Glutamatergic neuron (in vitro differentiated cells): Measurements from ENCODE around the gene DISP2. TPM values are rescaled to one million over a fixed set of nuclear protein-coding genes. Genes with fewer than 3 reads are reported as not detected.
A peak's percentile ranks its signal among the peaks of the same experiment; 100 is the strongest.

ENCODE experiments used
- DNase-seq: peaks from one replicate; pipeline ENCODE4 v3.0.0; 2022
- H3K27ac Mint-ChIP-seq: one replicate; pipeline ENCODE4 v1.8.0; 2020; ENCODE audit warnings: mild to moderate bottlenecking, mixed read lengths, inconsistent platforms; ENCODE audit not compliant: unreplicated experiment
- H3K27me3 Mint-ChIP-seq: one replicate; pipeline ENCODE4 v1.8.0; 2020; ENCODE audit warnings: mild to moderate bottlenecking, moderate library complexity, mixed read lengths, inconsistent platforms; ENCODE audit not compliant: unreplicated experiment
- H3K36me3 Mint-ChIP-seq: one replicate; pipeline ENCODE4 v1.8.0; 2020; ENCODE audit warnings: mild to moderate bottlenecking, mixed read lengths, inconsistent platforms; ENCODE audit not compliant: unreplicated experiment
- H3K4me1 Mint-ChIP-seq: one replicate; pipeline ENCODE4 v1.8.0; 2020; ENCODE audit warnings: mild to moderate bottlenecking, low read depth, mixed read lengths, inconsistent platforms; ENCODE audit not compliant: unreplicated experiment
- H3K4me3 Mint-ChIP-seq: one replicate; pipeline ENCODE4 v1.8.0; 2020; ENCODE audit warnings: mild to moderate bottlenecking, mixed read lengths, inconsistent platforms; ENCODE audit not compliant: unreplicated experiment
- H3K9me3 Mint-ChIP-seq: one replicate; pipeline ENCODE4 v1.8.0; 2020; ENCODE audit warnings: mild to moderate bottlenecking, moderate library complexity, mixed read lengths, inconsistent platforms; ENCODE audit not compliant: unreplicated experiment
- CTCF ChIP-seq: fragments of 200-600 bp; sonication (generic); IDR thresholded peaks from one replicate; pipeline ENCODE4 v1.5.0; 2021; ENCODE audit not compliant: partially characterized antibody, unreplicated experiment
- total RNA-seq: library from RNA; stranded (reverse); fragmentation: NEBNext Ultra II Directional; extraction: Animal tissue kit (Norgen Biotek cat#: 25700); gene quantifications from one replicate; pipeline ENCODE4 v1.2.1, GENCODE V29; 2021; ENCODE audit not compliant: unreplicated experiment

DISP2 gene
- total RNA-seq, 1 donor from 2014 or later: 44.3 TPM

- DNase-seq: no peak
- no peak for TF ChIP-seq CTCF
- no peaks in the 10 kb centered on the region for H3K36me3 Mint-ChIP-seq
- peaks cover 9% of the 10 kb centered on the region for H3K9me3 Mint-ChIP-seq
- H3K4me1 Mint-ChIP-seq: peaks cover 57% of the 10 kb centered on the region
- peak overlapping the region; percentile 43 for H3K4me3 Mint-ChIP-seq
- peaks cover 1% of the 10 kb centered on the region for H3K27me3 Mint-ChIP-seq
- peak overlapping the region; percentile 84 for H3K27ac Mint-ChIP-seq
Observed at GRCh38 chr15:40327457-40327856, 30.6 kb upstream of the DISP2 start.

GRCh38 chr15:40328176-40328575 lies 29.8 kb upstream of the DISP2 start:
- peaks cover 4% of the 10 kb centered on the region for H3K36me3 Mint-ChIP-seq
- peaks cover 5% of the 10 kb centered on the region for H3K27me3 Mint-ChIP-seq
- peak overlapping the region; percentile 43 for H3K4me3 Mint-ChIP-seq
- H3K27ac Mint-ChIP-seq: peak overlapping the region; percentile 12
- H3K4me1 Mint-ChIP-seq: peaks cover 61% of the 10 kb centered on the region
- no peak for TF ChIP-seq CTCF
- peaks cover 14% of the 10 kb centered on the region for H3K9me3 Mint-ChIP-seq
- DNase-seq: no peak

- Mint-ChIP-seq H3K36me3 (peaks cover 4% of the 10 kb centered on the region), H3K9me3 (peaks cover 14% of the 10 kb centered on the region), H3K4me1 (peaks cover 64% of the 10 kb centered on the region), H3K27me3 (peaks cover 7% of the 10 kb centered on the region), H3K4me3 (peak overlapping the region; percentile 46), H3K27ac (no peak overlapping the region)
- TF ChIP-seq CTCF: no peak
- DNase-seq: no peak
Observed at GRCh38 chr15:40328751-40329150, 29.3 kb upstream of the DISP2 start.

- H3K4me1 Mint-ChIP-seq: peaks cover 67% of the 10 kb centered on the region
Observed at GRCh38 chr15:40329804-40330203, 28.2 kb upstream of the DISP2 start.

More at GRCh38 chr15:40329804-40330203, 28.2 kb upstream of the DISP2 start:
- peaks cover 4% of the 10 kb centered on the region for H3K36me3 Mint-ChIP-seq
- TF ChIP-seq CTCF: no peak
- H3K27me3 Mint-ChIP-seq: peaks cover 9% of the 10 kb centered on the region
- no peak for DNase-seq
- peaks cover 15% of the 10 kb centered on the region for H3K9me3 Mint-ChIP-seq
- no peak overlapping the region for H3K27ac Mint-ChIP-seq
- H3K4me3 Mint-ChIP-seq: no peak overlapping the region
